Kidney (tissue), 14 donors: ENCODE data around the gene ROR2. TPM values are rescaled to one million over a fixed set of nuclear protein-coding genes. Genes with fewer than 3 reads are reported as not detected.

Experiments
- DNase-seq, 5 donors: peaks; one replicate each; pipeline ENCODE4 v3.0.0-alpha.2; 2013 to 2020
- FAIRE-seq: peaks from 2 replicates; lab custom pipeline; 2012; peaks lifted over from hg19 to GRCh38; lab: Jason Lieb, UNC
- H3K27ac ChIP-seq, 2 donors: one replicate each; pipeline ENCODE4 v1.7.0; 2013; ENCODE audit warnings: low read depth in 2 of 2, low read length in 2 of 2, inconsistent platforms in 1 of 2
- H3K27me3 ChIP-seq: one replicate; pipeline ENCODE4 v1.7.1; 2013; ENCODE audit warnings: low read length, inconsistent platforms; ENCODE audit not compliant: control insufficient read depth, insufficient read depth
- H3K36me3 ChIP-seq, 3 donors: one replicate each; pipeline versions ENCODE4 v1.7.0 to v1.7.1; 2013; ENCODE audit warnings: low read length in 3 of 3, control low read depth in 1 of 3, inconsistent platforms in 1 of 3; ENCODE audit not compliant: insufficient read depth in 3 of 3, control insufficient read depth in 2 of 3
- H3K4me1 ChIP-seq, 3 donors: one replicate each; pipeline versions ENCODE4 v1.7.0 to v1.7.1; 2013; ENCODE audit warnings: low read length in 3 of 3, inconsistent platforms in 1 of 3, low read depth in 1 of 3; ENCODE audit not compliant: control insufficient read depth in 2 of 3, insufficient read depth in 2 of 3
- H3K4me3 ChIP-seq, 3 donors: one replicate each; pipeline versions ENCODE4 v1.7.0 to v1.8.1; 2013; ENCODE audit warnings: low read length in 3 of 3, control low read depth in 1 of 3, inconsistent platforms in 1 of 3
- H3K9ac ChIP-seq, 3 donors: one replicate each; pipeline versions ENCODE4 v1.7.0 to v1.7.1; 2013; ENCODE audit warnings: low read length in 3 of 3, control low read depth in 1 of 3, inconsistent platforms in 1 of 3
- H3K9me3 ChIP-seq, 3 donors: one replicate each; pipeline versions ENCODE4 v1.7.0 to v1.7.1; 2013; ENCODE audit warnings: low read length in 3 of 3, control low read depth in 1 of 3, inconsistent platforms in 1 of 3; ENCODE audit not compliant: control insufficient read depth in 2 of 3, insufficient read depth in 1 of 3
- CTCF ChIP-seq: IDR thresholded peaks from 3 replicates; pipeline ENCODE4 v1.5.1; 2012; ENCODE audit warnings: mild to moderate bottlenecking, moderate library complexity, borderline replicate concordance; ENCODE audit not compliant: insufficient read depth; ENCODE audit errors: extremely low read depth
- intact Hi-C: fragments of 100-400 bp; cut with DNase I; formaldehyde crosslinking; loops from one replicate; pipeline ENCODE4 v1.11.1; 2022
- polyA plus RNA-seq: library from polyadenylated mRNA; stranded (reverse); fragments of 350-450 nt; fragmentation: Illumina TruSeq; extraction: RNeasy Lipid Tissue Mini Kit (QIAGEN cat#74804); gene quantifications from one replicate; pipeline ENCODE4 v1.2.3, GENCODE V29; 2014; ENCODE audit warnings: low read depth, low replicate concordance; ENCODE audit not compliant: insufficient read depth
- total RNA-seq: library from RNA; stranded (reverse); fragmentation: NEBNext Ultra II Directional; extraction: Animal tissue kit (Norgen Biotek cat#: 25700); gene quantifications from one replicate; pipeline ENCODE4 v1.2.1, GENCODE V29; 2021
- donor health status: control.
- donor health status: control.
- donor health status: control.
- donor health status: control.
- donor health status: control.
- donor health status: DM: yes; HTN: yes; CAD: no.
- donor health status: Normal renal cell carcinoma (clear cell type).

The ROR2 gene
- total and polyA plus RNA-seq, 2 donors from 2014 or later = 1.5 to 5.7 TPM

- Histone ChIP-seq H3K9ac (no peak overlapping the region), H3K27ac (no peak overlapping the region), H3K4me3 (no peak overlapping the region), H3K36me3 (no peaks in the 10 kb centered on the region), H3K27me3 (no peaks in the 10 kb centered on the region), H3K9me3 (no peaks in the 10 kb centered on the region), H3K4me1 (peaks cover 0 to 3% (median 0%) of the 10 kb centered on the region in 3 donors)
- FAIRE-seq (no peak), DNase-seq (peak in 4 of 5 donors; percentile 87 to 95 (median 92))
- intact Hi-C loops = no loop called here
- TF ChIP-seq CTCF = no peak
These were observed 102.4 kb downstream of the ROR2 start for GRCh38 chr9:91847581-91848091.

GRCh38 chr9:91845879-91846278 lies 104.1 kb downstream of the ROR2 start:
- FAIRE-seq (no peak), DNase-seq (no peak)
- peaks cover 0 to 3% (median 0%) of the 10 kb centered on the region in 3 donors for H3K4me1 ChIP-seq
- no peak overlapping the region for H3K9ac ChIP-seq
- no peak overlapping the region for H3K27ac ChIP-seq
- H3K36me3 ChIP-seq = no peaks in the 10 kb centered on the region
- intact Hi-C loops = no loop called here
- TF ChIP-seq CTCF = no peak
- H3K4me3 ChIP-seq = no peak overlapping the region
- H3K27me3 ChIP-seq = no peaks in the 10 kb centered on the region
- H3K9me3 ChIP-seq = no peaks in the 10 kb centered on the region

DNA sequence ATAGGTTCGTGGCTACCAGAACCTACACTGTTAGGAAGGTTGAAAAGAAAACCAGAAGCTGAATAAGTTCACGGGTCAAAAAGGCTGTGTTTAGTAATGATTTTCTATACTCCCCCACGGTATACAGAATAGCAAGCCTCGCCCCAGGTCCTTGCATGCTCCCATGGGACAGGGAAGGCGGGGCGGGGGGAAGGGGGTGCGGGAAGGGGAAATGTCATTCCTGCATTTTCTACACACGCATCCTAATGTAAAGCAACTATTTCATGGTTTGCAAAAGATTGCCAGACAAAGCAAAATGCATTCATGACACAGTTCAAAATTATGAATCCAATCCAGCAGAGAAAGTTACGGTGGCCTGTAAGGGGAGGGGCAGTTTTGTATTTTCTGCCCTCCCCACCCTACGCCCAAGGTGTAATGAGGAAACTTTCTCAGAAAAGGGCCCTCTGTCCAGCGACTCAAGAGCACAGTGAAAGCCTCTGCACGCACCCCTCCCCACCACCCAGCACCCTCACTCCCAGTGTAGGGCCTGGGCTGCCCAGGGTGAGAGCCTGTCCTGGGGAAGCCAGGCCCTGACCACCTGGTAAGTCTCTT lies 105.2 kb downstream of the ROR2 start:
- DNase-seq = no peak
- intact Hi-C loops = no loop called here
- Histone ChIP-seq H3K36me3 (no peaks in the 10 kb centered on the region), H3K27me3 (no peaks in the 10 kb centered on the region), H3K4me3 (no peak overlapping the region), H3K4me1 (peaks cover 0 to 3% (median 0%) of the 10 kb centered on the region in 3 donors), H3K9me3 (no peaks in the 10 kb centered on the region), H3K27ac (no peak overlapping the region), H3K9ac (no peak overlapping the region)
- FAIRE-seq = no peak
- no peak for TF ChIP-seq CTCF
